ENCODE results near the gene LIN37.

GRCh38 chr19:35729763-35730162, 18.6 kb upstream of the LIN37 start:
- TF ChIP-seq SP1 (IDR thresholded peaks at IDR 0.05), result no peak
- TF ChIP-seq CTCF (IDR thresholded peaks at IDR 0.05; ENCODE audit: low read depth, low read length, missing input control), result no peak
- TF ChIP-seq MAX (IDR thresholded peaks at IDR 0.05), result no peak
- no peak for TF ChIP-seq GABPA (IDR thresholded peaks at IDR 0.05 in 1 of 2, conservative IDR thresholded peaks at IDR 0.05 in 1 of 2)

Data from liver (tissue), 3 donors.